K562 (cell line): ENCODE data around the gene KNTC1. TPM values are rescaled to one million over a fixed set of nuclear protein-coding genes. Genes with fewer than 3 reads are reported as not detected.

Experiments used
- ARID4B ChIP-seq: sonication (generic); formaldehyde crosslinking; IDR thresholded peaks from 2 replicates; pipeline ENCODE4 v1.8.0; 2022; ENCODE audit warnings: mild to moderate bottlenecking, missing genetic modification reagents
- CBFB ChIP-seq: sonication (generic); formaldehyde crosslinking; IDR thresholded peaks from 2 replicates; pipeline ENCODE4 v1.4.0; 2020; ENCODE audit warnings: mild to moderate bottlenecking, missing genetic modification reagents
- CUX1 ChIP-seq: fragments of 200-800 bp; sonication (Bioruptor generic); IDR thresholded peaks from 2 replicates; pipeline ENCODE4 v1.6.1; 2016; ENCODE audit warnings: missing genetic modification characterization, missing compliant biosample characterization
- FOXK2 ChIP-seq, 2 experiments: fragments of 450-650 bp; IDR thresholded peaks in 1 of 2; conservative IDR thresholded peaks in 1 of 2; 2 replicates each; pipeline ENCODE4 v1.6.1; 2016; ENCODE audit warnings: low read depth in 2 of 2, mild to moderate bottlenecking in 1 of 2
- GABPB1 ChIP-seq: sonication (generic); formaldehyde crosslinking; IDR thresholded peaks from 2 replicates; pipeline ENCODE4 v1.8.0; 2022; ENCODE audit warnings: mild to moderate bottlenecking, missing genetic modification reagents
- KDM4B ChIP-seq, 2 experiments: fragments of 450-650 bp in 1 of 2; sonication (generic) in 1 of 2; IDR thresholded peaks; 2 replicates each; pipeline ENCODE4 v1.6.1; 2016 to 2017; ENCODE audit warnings: borderline replicate concordance in 2 of 2, antibody characterized with exemption in 1 of 2, low read depth in 1 of 2, mild to moderate bottlenecking in 1 of 2
- MAFK ChIP-seq: IDR thresholded peaks from 2 replicates; pipeline ENCODE4 v1.6.1; 2011; ENCODE audit warnings: low read length, improper control_type of control experiment
- MITF ChIP-seq: IDR thresholded peaks from 2 replicates; pipeline ENCODE4 v1.6.1; 2014; ENCODE audit warnings: antibody characterized with exemption
- NFRKB ChIP-seq: fragments of 450-650 bp; IDR thresholded peaks from 2 replicates; pipeline ENCODE4 v1.6.1; 2016; ENCODE audit warnings: low read depth
- POLR2B ChIP-seq: fragments of 450-650 bp; IDR thresholded peaks from 2 replicates; pipeline ENCODE4 v1.6.1; 2018; ENCODE audit warnings: low read depth; ENCODE audit not compliant: partially characterized antibody
- RCOR1 ChIP-seq, 2 experiments: IDR thresholded peaks; 2 replicates each; pipeline ENCODE4 v1.6.1; 2012; ENCODE audit warnings: low read depth in 2 of 2, low read length in 2 of 2, borderline replicate concordance in 1 of 2, improper control_type of control experiment in 1 of 2
- SMAD1 ChIP-seq: fragments of 150-350 bp; IDR thresholded peaks from 2 replicates; pipeline ENCODE4 v1.6.1; 2014; ENCODE audit warnings: low read length, low read depth; ENCODE audit not compliant: partially characterized antibody
- ZFX ChIP-seq: sonication (generic); formaldehyde crosslinking; IDR thresholded peaks from 2 replicates; pipeline ENCODE4 v1.8.0; 2022; ENCODE audit warnings: mild to moderate bottlenecking, missing genetic modification reagents, moderate library complexity
- polyA plus RNA-seq, 8 experiments: library from polyadenylated mRNA; depleted of rRNA in 4 of 8; stranded (reverse) in 5 of 8; unstranded in 3 of 8; fragments of >200 nt; fragmentation: Nextera tagmentation in 2 of 8; fragmentation: Illumina TruSeq in 1 of 8; extraction: Ambion mirVana in 2 of 8; extraction: Trizol in 1 of 8; gene quantifications; 2 replicates each; pipeline versions ENCODE4 v1.2.1 to v1.2.3, GENCODE V29; 2011 to 2014; ENCODE audit warnings: inconsistent platforms in 1 of 8, missing spikeins in 1 of 8
- total RNA-seq, 7 experiments: library from RNA; depleted of rRNA in 6 of 7; stranded (reverse); fragments of >200 nt in 6 of 7; fragmentation: Illumina TruSeq in 2 of 7; extraction: Trizol in 2 of 7; gene quantifications; 2 replicates each; pipeline versions ENCODE4 v1.2.1 to v1.2.3, GENCODE V29; 2011 to 2021; ENCODE audit warnings: low replicate concordance in 1 of 7

Gene KNTC1
- total and polyA plus RNA-seq, 9 of the 15 experiments (the other 6 are each of a cell fraction or from before 2014, with no cell fraction given) = 38.9 to 135 (median 99.6) TPM

- TF ChIP-seq FOXK2 (conservative IDR thresholded peaks at IDR 0.05 in 1 of 2, IDR thresholded peaks at IDR 0.05 in 1 of 2; ENCODE audit: low read depth in 2 of 2) = peak in 1 of 2 experiments; percentile 52; a peak in 1 of 4 replicates
- TF ChIP-seq CBFB (CRISPR knock-in tag) = peak; percentile 65; the same call in 1 of the 2 replicates
- TF ChIP-seq SMAD1 = peak; percentile 60
- TF ChIP-seq MAFK = 0 out of 2 replicates have a peak, but pooled peaks have one; percentile 24
- peak; percentile 92 for TF ChIP-seq POLR2B
- peak in 1 of 2 experiments; percentile 29; a peak in 1 of 4 replicates for TF ChIP-seq KDM4B (IDR thresholded peaks at IDR 0.05; ENCODE audit: borderline replicate concordance in 2 of 2, low read depth in 1 of 2)
- TF ChIP-seq NFRKB = peak; percentile 97
- peak in 1 of 2 experiments; percentile 72; a peak in 2 of 4 replicates for TF ChIP-seq RCOR1 (IDR thresholded peaks at IDR 0.05; ENCODE audit: borderline replicate concordance in 1 of 2, low read depth in 2 of 2, low read length in 2 of 2)
- no peak for TF ChIP-seq MITF
- TF ChIP-seq ARID4B (CRISPR knock-in tag) = peak; percentile 6; the same call in 1 of the 2 replicates
- peak; percentile 100 for TF ChIP-seq ZFX (CRISPR knock-in tag)
- no peak for TF ChIP-seq CUX1 (CRISPR knock-in tag)
- TF ChIP-seq GABPB1 (CRISPR knock-in tag) = peak; percentile 65
Observed at GRCh38 chr12:122500685-122501488, 26.2 kb upstream of the KNTC1 start, which contains the start of gene ZCCHC8 (continued).
